Activated CD4-positive, alpha-beta T cell treated with anti-CD3 and anti-CD28 coated beads, Interleukin-2, amount 50 U/mL, for 48 hours (primary cell): ENCODE measurements around the gene GDE1.
A peak's percentile ranks its signal among the peaks of the same experiment; 100 is the strongest.
"Not testable (repeated sequence)": the region's sequence is repeated elsewhere in the genome, so short reads cannot be mapped to it uniquely, and the experiment has no call there.

ENCODE experiments used
- DNase-seq, 2 experiments: peaks; one replicate each; pipeline ENCODE4 v3.0.0-alpha.2; 2020

The GDE1 gene

DNA sequence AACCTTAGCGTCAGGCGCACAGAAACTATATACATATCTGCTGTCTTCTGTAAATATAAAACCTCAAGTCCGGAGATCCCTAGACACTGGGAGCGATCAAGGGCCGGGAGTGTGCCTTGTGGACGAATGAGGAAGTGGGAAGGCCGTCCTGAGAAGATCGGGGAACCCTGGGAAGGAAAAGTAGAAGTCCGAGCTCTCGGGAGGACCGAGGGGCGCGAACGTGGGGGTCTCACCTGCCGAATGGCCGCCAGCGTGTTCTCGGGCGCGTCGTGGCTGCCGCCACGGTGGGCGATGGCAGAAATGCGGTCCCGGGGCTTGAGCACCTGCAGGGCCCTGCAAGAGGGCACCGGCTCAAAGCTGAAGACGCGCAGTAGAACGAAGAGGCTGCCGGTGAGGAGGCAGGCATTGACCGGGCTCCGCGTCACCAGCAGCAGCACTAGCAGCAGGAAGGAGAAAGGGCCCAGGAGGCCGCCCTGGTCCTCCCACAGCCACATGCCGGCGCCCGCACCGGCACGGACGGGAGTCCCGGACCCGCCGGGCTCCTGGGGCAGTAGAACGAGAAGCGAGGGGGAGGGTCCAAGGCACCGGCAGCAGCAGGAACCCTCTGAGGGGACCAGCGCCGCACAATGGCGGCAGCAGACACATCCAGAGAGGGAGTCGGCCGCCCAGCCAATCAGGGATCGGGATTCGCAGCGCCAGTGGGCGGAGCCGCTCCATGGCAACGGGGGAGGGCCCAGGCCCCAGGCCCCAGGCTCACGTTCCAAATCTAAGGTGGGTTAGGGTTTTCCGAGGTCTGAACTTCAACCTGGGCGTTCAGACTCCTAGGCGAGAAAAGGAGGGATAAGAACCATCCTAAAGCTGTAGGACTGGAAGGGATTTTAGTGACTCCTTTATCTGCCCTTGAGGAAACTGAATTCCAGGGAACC lies at the start of gene GDE1:
GDE1 (minus strand) TSS at position 628 of the 926 bp plus-strand sequence; CDS start at position 494, 134 bp downstream.
- DNase-seq = peak; percentile 95 to 96

- DNase-seq = no peak
These were observed 45.7 kb upstream of the GDE1 start for GRCh38 chr16:19567560-19567959.

GRCh38 chr16:19566362-19566761 lies 44.5 kb upstream of the GDE1 start:
- DNase-seq = no peak

DNA sequence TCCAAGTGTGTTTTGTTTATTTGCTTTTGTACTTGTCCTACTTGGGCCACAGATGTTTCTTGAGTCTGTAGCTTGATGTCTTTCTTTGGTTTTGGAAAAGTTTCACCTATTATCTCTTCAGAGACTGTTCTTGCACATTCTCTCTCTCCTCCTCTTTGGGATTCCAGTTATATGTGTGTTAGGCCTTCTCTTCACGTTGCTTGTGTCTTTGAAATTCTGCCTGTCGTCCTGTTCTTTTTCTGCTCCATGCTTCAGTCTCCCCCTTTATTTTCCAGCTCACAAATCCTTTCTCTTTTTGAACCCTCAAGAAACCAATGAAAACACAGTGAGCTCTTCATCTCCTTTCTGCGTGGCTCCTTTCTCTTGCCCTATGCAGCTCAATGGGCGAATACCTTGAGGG lies 41.5 kb upstream of the GDE1 start:
- no peak for DNase-seq

GRCh38 chr16:19560078-19560477 lies 38.2 kb upstream of the GDE1 start:
- DNase-seq = no peak

GRCh38 chr16:19559242-19559910 lies 37.5 kb upstream of the GDE1 start:
- DNase-seq = no peak

DNA sequence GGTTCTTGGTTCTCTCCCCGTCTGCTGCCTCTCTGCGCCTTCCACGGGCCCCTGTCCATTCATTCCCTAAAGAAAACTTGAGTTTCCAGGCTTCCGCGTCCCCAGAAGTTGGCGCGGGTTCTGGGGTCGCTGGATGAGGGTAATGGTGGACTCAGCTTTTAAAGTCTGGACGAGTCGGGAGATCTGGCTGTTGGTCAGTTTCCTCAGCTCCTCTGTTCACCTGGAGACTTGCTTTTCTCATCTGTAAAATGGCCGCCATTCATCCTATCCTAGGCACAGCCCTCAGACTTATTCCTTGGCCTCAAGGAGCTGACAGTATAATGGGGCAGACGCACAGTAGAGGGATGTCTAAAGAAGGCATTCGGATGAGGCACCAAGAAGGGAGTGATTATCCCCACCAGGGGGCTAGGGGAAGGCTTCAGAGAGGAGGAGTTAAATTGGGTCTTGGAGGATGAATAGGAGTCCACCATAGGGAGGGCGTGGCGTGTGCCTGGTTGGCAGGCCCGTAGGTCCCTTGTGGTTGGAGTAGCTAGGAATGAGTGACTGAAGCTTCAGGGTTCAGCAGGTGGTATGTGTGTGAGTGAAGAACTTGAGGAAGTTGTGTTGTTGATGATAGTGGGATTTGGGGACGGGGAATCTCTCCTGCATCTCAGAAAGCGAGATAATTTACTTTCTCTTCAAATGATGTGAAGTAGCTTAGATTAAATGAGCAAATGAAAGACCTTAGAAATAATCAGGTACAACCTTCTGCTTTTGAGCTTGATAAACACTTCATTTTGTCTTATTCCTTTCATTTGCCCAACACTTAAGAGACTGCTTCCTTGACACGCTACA lies 34.3 kb upstream of the GDE1 start:
- DNase-seq = peak; percentile 37 to 51

DNA sequence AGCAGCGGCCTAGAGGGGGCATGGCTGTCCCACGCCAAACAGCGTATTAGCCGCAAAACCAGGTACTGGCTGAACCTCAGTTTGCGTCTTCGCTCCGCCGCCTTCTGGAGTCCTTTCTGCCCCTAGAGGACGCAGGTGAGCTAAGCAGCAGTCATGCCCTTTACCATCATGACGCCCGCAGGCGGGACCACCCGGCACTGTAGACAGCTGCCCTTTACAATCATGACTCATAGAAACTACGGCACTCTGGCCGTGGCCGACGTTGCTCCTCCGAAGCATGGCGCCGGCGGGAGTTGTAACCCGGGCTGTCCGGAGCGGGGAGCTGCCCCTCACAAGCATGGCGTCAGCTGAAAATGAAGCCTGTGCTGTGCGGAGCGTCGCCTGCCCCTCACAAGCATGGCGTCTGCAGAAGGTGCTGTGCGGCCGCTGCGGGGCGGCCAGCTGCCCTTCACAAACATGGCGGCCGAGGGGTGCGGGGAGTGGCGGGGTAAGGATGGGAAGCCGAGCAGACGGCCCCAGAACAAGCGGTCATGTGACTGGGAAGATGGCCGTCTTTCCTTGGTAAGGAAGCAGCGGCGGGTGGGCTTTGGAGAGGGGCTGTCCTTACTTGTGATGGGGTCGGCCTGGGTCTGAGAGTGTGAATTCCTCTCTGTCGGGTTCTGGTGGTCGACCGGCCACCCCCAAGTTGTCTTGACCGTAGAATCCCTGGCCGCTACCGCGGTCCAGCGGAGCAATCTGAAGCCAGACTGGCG lies 33.5 kb upstream of the GDE1 start, which contains the start of gene VPS35L:
VPS35L (plus strand) TSS at position 518 of the 752 bp plus-strand sequence; CDS start at position 545, 27 bp downstream.
- peak; percentile 96 for DNase-seq

GRCh38 chr16:19549673-19550072 lies 27.8 kb upstream of the GDE1 start:
- no peak for DNase-seq

- no peak for DNase-seq
These were observed 26.2 kb upstream of the GDE1 start for GRCh38 chr16:19548144-19548543.

GRCh38 chr16:19543278-19543996 lies 21.5 kb upstream of the GDE1 start:
- not testable (repeated sequence) for DNase-seq

DNA sequence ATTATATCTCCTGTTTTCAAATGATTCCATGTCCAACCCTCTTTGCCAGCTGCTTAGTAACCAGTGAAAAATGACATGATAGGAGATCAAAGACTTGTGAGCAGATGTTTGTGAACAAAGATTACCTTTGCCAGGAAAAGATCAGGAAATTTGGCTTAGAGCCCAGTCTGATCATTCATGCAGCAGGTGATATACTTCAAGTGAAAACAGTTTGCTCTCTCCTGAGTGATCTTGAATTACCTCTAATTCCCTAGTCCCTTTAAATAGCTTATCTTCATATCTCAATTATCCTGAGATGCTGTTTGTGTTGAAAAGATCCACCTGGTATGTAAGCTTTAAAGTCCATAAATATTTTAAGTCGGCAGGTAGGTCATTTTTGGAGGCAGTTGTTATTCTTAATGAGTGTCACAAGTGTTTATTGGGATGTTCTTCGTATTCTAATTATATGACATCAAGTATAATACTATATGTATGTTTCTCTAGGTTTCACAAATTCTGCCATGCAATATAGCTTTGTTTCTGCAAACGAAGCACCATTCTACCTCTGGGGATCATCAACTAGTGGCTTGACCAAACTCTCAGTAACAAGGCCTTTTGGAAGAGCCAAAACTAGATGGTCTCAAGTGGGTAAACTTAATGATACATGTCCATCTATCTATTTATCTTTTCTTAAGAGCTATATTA lies 20.4 kb upstream of the GDE1 start:
- DNase-seq = no peak

DNA sequence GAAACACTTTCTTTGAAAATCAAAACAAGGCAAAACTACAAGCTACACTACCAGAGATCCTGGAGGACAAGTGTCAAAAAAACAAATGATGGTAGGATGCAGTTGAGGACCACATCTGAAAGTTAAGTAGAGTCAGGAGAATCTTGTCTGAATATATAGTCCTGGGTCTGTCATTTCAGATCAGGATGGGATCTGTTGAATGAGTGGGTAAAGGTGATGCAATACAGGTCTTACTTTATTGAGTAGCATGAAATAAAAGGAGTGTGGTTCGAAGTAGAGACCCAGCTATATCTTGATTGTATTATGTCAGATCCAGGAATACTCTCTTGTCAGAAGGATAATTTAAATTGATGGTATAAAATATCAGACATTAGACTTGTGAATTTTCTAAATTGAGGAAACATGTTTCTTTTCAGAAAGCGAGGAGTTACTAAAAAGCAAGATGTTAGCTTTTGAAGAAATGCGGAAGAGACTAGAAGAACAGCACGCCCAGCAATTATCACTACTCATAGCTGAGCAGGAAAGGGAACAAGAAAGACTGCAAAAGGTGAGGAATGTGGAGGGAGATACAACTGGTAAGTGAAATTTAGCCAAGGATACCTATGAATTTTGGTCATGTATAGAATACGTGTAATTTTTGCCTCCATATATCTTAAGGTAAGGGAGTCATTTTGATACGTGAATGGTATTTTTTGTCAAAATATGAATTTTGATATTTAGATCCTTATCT lies 18.5 kb upstream of the GDE1 start:
- no peak for DNase-seq

- no peak for DNase-seq
These were observed 10.7 kb upstream of the GDE1 start for GRCh38 chr16:19532601-19533000.

DNA sequence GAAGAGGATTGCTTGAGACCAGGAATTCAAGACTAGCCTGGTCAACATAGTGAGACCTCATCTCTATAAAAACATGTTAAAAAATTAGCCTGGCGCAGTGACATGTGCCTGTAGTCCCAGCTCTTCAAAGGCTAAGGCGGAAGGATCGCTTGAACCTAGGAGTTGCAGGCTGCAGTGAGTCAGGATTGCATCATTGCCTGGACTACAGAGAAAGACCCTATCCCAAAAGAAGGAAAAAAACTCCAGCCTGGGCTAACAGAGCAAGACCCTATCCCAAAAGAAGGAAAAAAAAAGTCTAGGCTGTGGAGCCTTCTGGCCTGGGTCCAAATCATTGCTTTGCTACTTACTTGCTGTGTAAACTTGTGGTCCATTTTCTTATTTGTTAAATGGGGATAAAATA lies 6.8 kb upstream of the GDE1 start:
- no peak for DNase-seq

GRCh38 chr16:19527161-19527560 lies 5.3 kb upstream of the GDE1 start:
- DNase-seq = no peak

DNA sequence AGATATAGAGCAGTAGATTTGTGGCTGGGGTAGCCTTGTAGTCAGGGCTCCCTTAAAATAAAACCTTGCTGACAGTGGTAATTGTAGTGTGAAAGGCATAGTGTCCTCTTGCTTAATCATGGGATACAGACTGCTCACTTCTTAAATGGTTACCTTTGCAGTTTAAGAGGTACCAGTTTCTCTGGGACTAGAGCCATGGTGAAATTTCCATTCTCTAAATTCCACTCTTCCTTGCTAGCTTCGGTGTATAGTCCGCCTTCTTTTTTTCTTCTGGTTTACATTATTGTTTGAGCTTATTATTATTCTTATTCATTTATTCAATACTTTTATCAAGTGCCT lies 3.5 kb upstream of the GDE1 start:
- DNase-seq = no peak

DNA sequence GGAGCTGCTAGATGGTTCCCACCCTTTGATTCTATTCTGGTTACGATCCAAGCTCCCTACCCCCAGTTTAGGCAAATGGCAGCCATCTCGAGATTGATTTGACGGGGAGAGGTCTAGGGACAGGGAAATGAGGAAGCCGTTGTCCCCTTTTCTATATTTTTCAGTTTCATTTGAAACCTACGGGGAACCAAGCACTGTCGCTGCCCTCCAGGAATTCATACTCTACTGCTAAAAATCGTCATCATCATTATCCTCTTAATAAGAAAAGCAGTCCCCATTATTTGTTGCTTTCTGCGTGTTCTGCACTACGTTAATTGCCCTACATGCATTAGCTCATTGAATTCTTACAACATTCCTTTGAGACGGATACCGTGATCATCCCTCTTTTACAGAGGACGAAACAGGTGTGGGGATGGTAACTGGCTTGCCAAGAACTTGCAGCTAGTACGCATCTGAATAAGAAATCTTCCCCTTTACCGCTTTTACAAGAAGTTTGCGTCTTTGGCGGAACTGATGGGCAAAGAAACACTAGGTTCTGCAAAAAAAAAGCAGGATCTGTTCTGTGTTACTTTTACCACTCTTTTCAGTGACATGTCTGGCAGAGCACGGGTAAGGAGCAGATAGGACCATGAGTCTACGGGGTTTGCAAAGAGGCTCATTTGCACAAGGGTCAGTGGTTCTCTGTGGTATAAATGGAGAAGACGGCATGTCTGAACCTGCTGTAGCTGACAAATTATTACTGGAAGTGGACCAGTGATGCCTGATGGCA lies 2.9 kb upstream of the GDE1 start:
- no peak for DNase-seq

- peak; percentile 9 to 17 for DNase-seq
These were observed 2.4 kb upstream of the GDE1 start for GRCh38 chr16:19524356-19524615.
